Measurements from ENCODE around the gene CC2D1A. TPM values are rescaled to one million over a fixed set of nuclear protein-coding genes. Genes with fewer than 3 reads are reported as not detected.

Gene CC2D1A
- 6.9 and 8.0 TPM in 2 replicates for total RNA-seq

GRCh38 chr19:13905634-13906520 is at the start of gene CC2D1A, which contains the start of gene BRME1:
Gene CC2D1A, plus strand, starts transcription at chr19:13906201. Its CDS starts 241 bp downstream, at chr19:13906442.
Gene BRME1, minus strand, starts transcription at chr19:13906117. Its CDS starts 1,225 bp downstream, at chr19:13904892.

GRCh38 chr19:13876834-13877233 is 29.2 kb upstream of the CC2D1A start, which contains the start of gene NANOS3:
Gene NANOS3, plus strand, starts transcription at chr19:13877134. Its CDS starts 115 bp downstream, at chr19:13877249.

DNA sequence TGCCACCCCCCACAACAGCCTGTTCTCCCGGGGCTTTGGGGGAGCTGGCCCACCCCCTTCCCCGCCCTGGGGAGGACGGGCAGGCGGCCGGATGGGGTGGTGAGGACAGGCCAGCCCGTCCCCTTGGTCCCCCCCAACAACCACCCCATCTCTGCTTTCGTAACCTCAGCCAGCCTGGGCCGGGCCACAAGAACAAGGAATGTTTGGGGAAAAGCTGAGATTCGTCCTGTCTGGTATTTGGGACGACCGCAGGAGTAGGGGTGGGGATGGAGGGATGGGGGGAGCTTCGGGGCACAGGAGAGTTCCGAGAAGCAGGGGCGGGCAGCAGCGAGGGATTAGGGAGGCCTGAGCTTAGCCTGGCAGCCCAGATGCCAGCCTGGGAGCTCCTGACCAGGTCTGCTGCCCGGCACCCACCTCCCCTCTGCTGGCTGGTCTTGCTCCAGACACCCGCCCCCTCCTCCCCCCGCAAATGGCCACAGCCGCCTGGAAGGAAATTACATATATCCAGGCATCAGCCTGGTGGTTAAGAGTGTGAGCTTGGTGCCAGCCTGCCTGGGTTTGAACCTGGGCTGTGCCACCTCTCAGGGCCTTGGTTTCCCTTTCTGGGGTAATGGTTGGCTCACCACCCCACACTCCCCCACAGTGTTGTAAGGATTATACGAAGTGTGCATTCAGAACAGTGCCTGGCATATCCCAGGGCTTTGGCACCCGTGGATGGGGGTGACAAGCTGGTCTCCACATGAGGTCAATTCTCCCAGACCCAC is 32.5 kb downstream of the CC2D1A start, which contains the start of gene PODNL1:
PODNL1 (minus strand) TSS at position 117 of the 764 bp plus-strand sequence. CDS start 236 bp downstream, outside the sequence.

GRCh38 chr19:13952154-13952930 is 46.3 kb downstream of the CC2D1A start, which contains the start of gene DCAF15:
Gene DCAF15, plus strand, starts transcription at chr19:13952509. Its CDS starts 4 bp downstream, at chr19:13952513.

Other genes with a start within 250 kb of the CC2D1A start
- gene MRI1, start 141.7 kb upstream of the CC2D1A start, total RNA-seq: 30.6 and 54.3 TPM in 2 replicates
- 57.2 and 63.3 TPM in 2 replicates for gene C19orf53, start 131.7 kb upstream of the CC2D1A start, total RNA-seq
- 5.5 and 11.7 TPM in 2 replicates for gene ZSWIM4, start 110.8 kb upstream of the CC2D1A start, total RNA-seq
- gene NANOS3, start 29.1 kb upstream of the CC2D1A start, total RNA-seq: not detected in 2 replicates
- gene BRME1, start 84 bp upstream of the CC2D1A start, total RNA-seq: 0.55 and 0.87 TPM in 2 replicates
- under 0.01 and 1.2 TPM in 2 replicates for gene PODNL1, start 32.2 kb downstream of the CC2D1A start, total RNA-seq
- gene DCAF15, start 46.3 kb downstream of the CC2D1A start, total RNA-seq: 5.5 and 14.9 TPM in 2 replicates
- gene RFX1, start 100.1 kb downstream of the CC2D1A start, total RNA-seq: 3.7 and 3.9 TPM in 2 replicates
- not detected in 2 replicates for gene RLN3, start 121.9 kb downstream of the CC2D1A start, total RNA-seq
- 1.00 and 2.4 TPM in 2 replicates for gene IL27RA, start 125.6 kb downstream of the CC2D1A start, total RNA-seq
- gene PALM3, start 155.9 kb downstream of the CC2D1A start, total RNA-seq: 0.55 and 0.87 TPM in 2 replicates
- gene MISP3, start 166.6 kb downstream of the CC2D1A start, total RNA-seq: 0.11 and 0.25 TPM in 2 replicates
- not detected in 2 replicates for gene C19orf67, start 179.6 kb downstream of the CC2D1A start, total RNA-seq
- gene SAMD1, start 184.6 kb downstream of the CC2D1A start, total RNA-seq: 22.1 and 30.0 TPM in 2 replicates
- 47.5 and 56.1 TPM in 2 replicates for gene PRKACA, start 211.6 kb downstream of the CC2D1A start, total RNA-seq
- 7.2 and 24.0 TPM in 2 replicates for gene ASF1B, start 230.4 kb downstream of the CC2D1A start, total RNA-seq